Esophagus (tissue), 2 donors: ENCODE results near the gene AVL9. TPM values are rescaled to one million over a fixed set of nuclear protein-coding genes. Genes with fewer than 3 reads are reported as not detected.
"Not testable (repeated sequence)": the region's sequence is repeated elsewhere in the genome, so short reads cannot be mapped to it uniquely, and the experiment has no call there.

ENCODE experiments used
- H3K27ac ChIP-seq, 2 donors: one replicate each; pipeline ENCODE4 v1.5.1; 2013; ENCODE audit warnings: low read depth in 2 of 2, mild to moderate bottlenecking in 2 of 2, inconsistent platforms in 1 of 2, low read length in 1 of 2, moderate library complexity in 1 of 2
- H3K27me3 ChIP-seq, 2 donors: one replicate each; pipeline ENCODE4 v1.6.1; 2013; ENCODE audit warnings: low read length in 2 of 2, control low read depth in 1 of 2, mild to moderate bottlenecking in 1 of 2; ENCODE audit not compliant: insufficient read depth in 2 of 2, control insufficient read depth in 1 of 2
- H3K36me3 ChIP-seq, 2 donors: one replicate each; pipeline ENCODE4 v1.6.1; 2013; ENCODE audit warnings: low read length in 1 of 2; ENCODE audit not compliant: control insufficient read depth in 2 of 2, insufficient read depth in 2 of 2
- H3K4me1 ChIP-seq, 2 donors: one replicate each; pipeline ENCODE4 v1.6.1; 2013; ENCODE audit warnings: low read length in 1 of 2; ENCODE audit not compliant: control insufficient read depth in 2 of 2, insufficient read depth in 2 of 2
- H3K4me3 ChIP-seq, 2 donors: one replicate each; pipeline ENCODE4 v1.5.1; 2013; ENCODE audit warnings: low read length in 2 of 2, mild to moderate bottlenecking in 2 of 2, low read depth in 1 of 2, moderate library complexity in 1 of 2
- H3K9me3 ChIP-seq, 2 donors: one replicate each; pipeline ENCODE4 v1.6.1; 2013; ENCODE audit warnings: mild to moderate bottlenecking in 2 of 2, low read depth in 1 of 2, low read length in 1 of 2, moderate library complexity in 1 of 2; ENCODE audit not compliant: control insufficient read depth in 2 of 2, insufficient read depth in 1 of 2
- WGBS, 2 donors: extraction: QIAGEN DNeasy Blood & Tissue Kit; methylation state at CpG; one replicate each; pipeline ENCODE4 v1.1.7; 2013; 5-methylcytosine and 5-hydroxymethylcytosine counted together
- polyA plus RNA-seq, 2 donors: library from polyadenylated mRNA; stranded (reverse); fragments of 200-250 nt; gene quantifications; one replicate each; pipeline ENCODE4 v1.2.3, GENCODE V29; 2013
- donor health status: healthy with polysubstance abuse.
- donor health status: Bipolar disorder and iron deficiency.

Gene AVL9
- 1 to 10 TPM; 8.8 to 9.2 TPM for polyA plus RNA-seq

GRCh38 chr7:32495298-32496051 lies at the start of gene AVL9:
Gene AVL9 (plus strand): TSS chr7:32495489. CDS start chr7:32495710, 221 bp downstream.
- 0% methylated on average over 36 to 67 of the region's 67 CpGs for WGBS, 2 donors
- Histone ChIP-seq H3K36me3 (no peaks in the 10 kb centered on the region), H3K4me1 (peaks cover 0 to 5% of the 10 kb centered on the region in 2 donors), H3K4me3 (peak within 1 kb of the TSS; percentile 88 to 93), H3K27ac (peak within 1 kb of the TSS; percentile 92 to 99), H3K9me3 (no peaks in the 10 kb centered on the region), H3K27me3 (no peaks in the 10 kb centered on the region)

GRCh38 chr7:32447218-32447617 lies 48.1 kb upstream of the AVL9 start:
- WGBS, 2 donors: 74 to 77% methylated on average over 2 of the region's 2 CpGs

GRCh38 chr7:32453341-32454011 lies 41.8 kb upstream of the AVL9 start:
- H3K4me1 ChIP-seq: no peaks in the 10 kb centered on the region
- no peaks in the 10 kb centered on the region for H3K9me3 ChIP-seq
- H3K27ac ChIP-seq: no peak overlapping the region
- H3K4me3 ChIP-seq: no peak overlapping the region
- no peaks in the 10 kb centered on the region for H3K27me3 ChIP-seq
- WGBS, 2 donors: 64 to 65% methylated on average over 8 of the region's 8 CpGs
- no peaks in the 10 kb centered on the region for H3K36me3 ChIP-seq

More at GRCh38 chr7:32447218-32447617, 48.1 kb upstream of the AVL9 start:
- H3K4me3 ChIP-seq: no peak overlapping the region
- H3K27me3 ChIP-seq: no peaks in the 10 kb centered on the region
- H3K36me3 ChIP-seq: no peaks in the 10 kb centered on the region
- no peak overlapping the region for H3K27ac ChIP-seq
- H3K9me3 ChIP-seq: peaks cover 2 to 3% of the 10 kb centered on the region in 2 donors
- H3K4me1 ChIP-seq: no peaks in the 10 kb centered on the region

GRCh38 chr7:32458025-32458424 lies 37.3 kb upstream of the AVL9 start:
- 63 to 74% methylated on average over 3 of the region's 3 CpGs for WGBS, 2 donors
- Histone ChIP-seq H3K36me3 (no peaks in the 10 kb centered on the region), H3K9me3 (no peaks in the 10 kb centered on the region), H3K4me3 (no peak overlapping the region), H3K27me3 (no peaks in the 10 kb centered on the region), H3K4me1 (no peaks in the 10 kb centered on the region), H3K27ac (no peak overlapping the region)

GRCh38 chr7:32459788-32460187 lies 35.5 kb upstream of the AVL9 start:
- WGBS, 2 donors: 73 to 85% methylated on average over 2 of the region's 2 CpGs
- H3K4me1 ChIP-seq: no peaks in the 10 kb centered on the region

GRCh38 chr7:32461484-32461883 lies 33.8 kb upstream of the AVL9 start:
- Histone ChIP-seq H3K36me3 (no peaks in the 10 kb centered on the region), H3K4me1 (no peaks in the 10 kb centered on the region)
- 74 to 81% methylated on average over 2 of the region's 2 CpGs for WGBS, 2 donors

More at GRCh38 chr7:32459788-32460187, 35.5 kb upstream of the AVL9 start:
- no peaks in the 10 kb centered on the region for H3K27me3 ChIP-seq
- H3K4me3 ChIP-seq: no peak overlapping the region
- H3K36me3 ChIP-seq: no peaks in the 10 kb centered on the region
- no peaks in the 10 kb centered on the region for H3K9me3 ChIP-seq
- no peak overlapping the region for H3K27ac ChIP-seq

GRCh38 chr7:32462451-32462850 lies 32.8 kb upstream of the AVL9 start:
- Histone ChIP-seq H3K27ac (no peak overlapping the region), H3K36me3 (no peaks in the 10 kb centered on the region), H3K9me3 (no peaks in the 10 kb centered on the region), H3K4me1 (no peaks in the 10 kb centered on the region), H3K4me3 (no peak overlapping the region), H3K27me3 (no peaks in the 10 kb centered on the region)

More at GRCh38 chr7:32461484-32461883, 33.8 kb upstream of the AVL9 start:
- Histone ChIP-seq H3K9me3 (no peaks in the 10 kb centered on the region), H3K27me3 (no peaks in the 10 kb centered on the region), H3K4me3 (no peak overlapping the region), H3K27ac (no peak overlapping the region)

GRCh38 chr7:32462977-32463376 lies 32.3 kb upstream of the AVL9 start:
- Histone ChIP-seq H3K36me3 (no peaks in the 10 kb centered on the region), H3K27ac (no peak overlapping the region), H3K27me3 (no peaks in the 10 kb centered on the region), H3K4me1 (no peaks in the 10 kb centered on the region), H3K9me3 (no peaks in the 10 kb centered on the region), H3K4me3 (no peak overlapping the region)
- 72 to 75% methylated on average over 1 of the region's 1 CpG for WGBS, 2 donors

GRCh38 chr7:32464641-32465416 lies 30.5 kb upstream of the AVL9 start:
- WGBS, 2 donors: 80 to 91% methylated on average over 14 to 18 of the region's 30 CpGs
- not testable (repeated sequence) for H3K36me3 ChIP-seq, H3K27ac ChIP-seq, H3K4me3 ChIP-seq, H3K9me3 ChIP-seq, H3K4me1 ChIP-seq, H3K27me3 ChIP-seq
